Coronary artery (tissue), 2 donors: Measurements from ENCODE around the gene ZNF888.
"Not testable (repeated sequence)": the region's sequence is repeated elsewhere in the genome, so short reads cannot be mapped to it uniquely, and the experiment has no call there.

Source experiments
- DNase-seq: peaks from one replicate; pipeline ENCODE4 v3.0.0-alpha.2; 2017; ENCODE audit warnings: low spot score
- H3K27ac ChIP-seq, 2 donors: fragments of 200-600 bp; sonication (generic); one replicate each; pipeline ENCODE4 v1.5.1; 2016 to 2019
- H3K4me3 ChIP-seq: fragments of 200-600 bp; sonication (generic); 2 replicates; pipeline ENCODE4 v1.5.1; 2016; ENCODE audit warnings: mild to moderate bottlenecking, moderate library complexity
- CTCF ChIP-seq: fragments of 200-600 bp; sonication (generic); IDR thresholded peaks from one replicate; pipeline ENCODE4 v1.5.1; 2019; ENCODE audit warnings: antibody characterized with exemption

Gene ZNF888

GRCh38 chr19:52957591-52957990 is 34.4 kb upstream of the ZNF888 start:
- H3K27ac ChIP-seq: no peak overlapping the region
- no peak for DNase-seq
- H3K4me3 ChIP-seq: no peak overlapping the region
- no peak for TF ChIP-seq CTCF

DNA sequence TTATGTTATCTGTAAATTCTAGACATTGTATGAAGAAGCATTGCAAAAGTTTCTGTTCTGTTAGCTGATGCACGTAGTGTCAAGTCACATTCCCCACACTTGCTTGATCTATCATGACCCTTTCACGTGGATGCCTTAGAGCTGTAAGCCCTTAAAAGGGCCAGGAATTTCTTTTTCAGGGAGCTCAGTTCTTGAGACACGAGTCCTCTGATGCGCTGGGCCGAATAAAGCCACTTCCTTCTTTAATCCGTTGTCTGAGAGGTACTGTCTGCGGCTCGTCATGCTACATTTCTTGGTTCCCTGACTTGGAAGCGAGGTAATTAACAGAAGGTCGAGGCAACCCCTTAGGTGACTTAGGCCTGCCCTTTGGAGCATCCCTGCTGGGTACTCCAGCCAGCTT is 33.7 kb upstream of the ZNF888 start:
- Histone ChIP-seq H3K4me3 (no peak overlapping the region), H3K27ac (no peak overlapping the region)
- peak; percentile 16 for DNase-seq
- no peak for TF ChIP-seq CTCF

DNA sequence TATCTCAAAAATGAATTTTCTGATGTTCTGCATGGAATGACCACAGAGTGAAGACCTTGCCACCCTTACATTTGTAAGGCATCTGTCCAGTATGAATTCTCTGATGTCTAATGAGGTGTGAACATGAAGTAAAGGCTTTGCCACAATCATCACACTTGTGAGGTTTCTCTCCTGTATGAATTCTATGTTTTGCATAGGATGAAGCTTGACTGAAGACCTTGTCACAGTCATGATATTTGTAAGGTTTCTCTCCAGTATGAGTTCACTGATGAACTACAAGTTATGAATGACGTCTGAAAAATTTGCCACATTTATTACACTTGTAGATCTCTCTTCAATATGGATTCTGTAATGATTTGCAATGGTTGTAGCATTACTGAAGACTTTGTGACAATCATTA is 26.2 kb upstream of the ZNF888 start:
- H3K27ac ChIP-seq: no peak overlapping the region
- no peak overlapping the region for H3K4me3 ChIP-seq
- DNase-seq: no peak
- no peak for TF ChIP-seq CTCF

GRCh38 chr19:52948025-52948770 is 25.0 kb upstream of the ZNF888 start:
- no peak for DNase-seq
- Histone ChIP-seq H3K27ac (no peak overlapping the region), H3K4me3 (no peak overlapping the region)
- no peak for TF ChIP-seq CTCF

GRCh38 chr19:52946322-52947310 is 23.4 kb upstream of the ZNF888 start:
- Histone ChIP-seq H3K27ac (no peak overlapping the region), H3K4me3 (no peak overlapping the region)
- TF ChIP-seq CTCF: no peak
- no peak for DNase-seq

GRCh38 chr19:52945652-52946321 is 22.6 kb upstream of the ZNF888 start:
- Histone ChIP-seq H3K27ac (no peak overlapping the region), H3K4me3 (no peak overlapping the region)
- no peak for TF ChIP-seq CTCF
- no peak for DNase-seq

DNA sequence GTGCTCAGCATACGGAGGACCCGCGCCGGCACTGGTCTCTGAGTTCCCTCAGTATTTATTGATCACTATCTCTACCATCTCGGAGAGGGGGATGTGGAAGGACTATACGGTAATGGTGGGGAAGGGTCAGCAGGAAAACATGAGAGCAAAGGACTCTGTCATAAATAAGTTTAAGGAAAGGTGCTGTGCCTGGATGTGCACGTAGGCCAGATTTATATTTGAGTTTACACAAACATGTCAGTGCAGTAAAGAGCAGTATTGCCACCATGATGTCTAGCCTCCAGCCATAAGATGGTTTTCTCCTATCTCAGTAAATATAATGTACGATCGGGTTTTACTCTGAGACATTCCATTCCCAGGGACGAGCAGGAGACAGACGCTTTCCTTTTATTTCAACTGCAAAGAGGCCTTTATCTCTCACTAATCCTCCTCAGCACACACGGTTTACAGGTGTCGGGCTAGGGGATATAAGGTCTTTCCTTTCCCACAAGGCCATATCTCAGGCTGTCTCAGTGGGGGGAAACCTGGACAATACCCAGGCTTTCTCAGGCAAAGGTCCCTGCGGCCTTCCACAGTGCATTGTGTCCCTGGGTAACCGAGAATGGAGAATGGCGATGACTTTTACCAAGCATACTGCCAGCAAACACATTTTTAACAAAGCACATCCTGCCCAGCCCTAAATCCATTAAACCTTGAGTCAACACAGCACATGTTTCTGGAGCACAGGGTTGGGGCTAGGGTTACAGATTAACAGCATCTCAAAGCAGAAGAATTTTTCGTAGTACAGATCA is 21.7 kb upstream of the ZNF888 start:
- DNase-seq, H3K4me3 ChIP-seq, H3K27ac ChIP-seq: not testable (repeated sequence)
